CD4-positive, CD25-positive, alpha-beta regulatory T cell (primary cell): ENCODE data around the gene PSORS1C1. TPM values are rescaled to one million over a fixed set of nuclear protein-coding genes. Genes with fewer than 3 reads are reported as not detected.

Source experiments
- ATAC-seq, 2 donors: fragments of 150-1000 bp; cut with Tn5 transposase; one replicate each; pipeline ENCODE4 v1.10.0; 2021; ENCODE audit warnings: low read depth in 2 of 2, moderate number of reproducible peaks in 2 of 2, moderate library complexity in 1 of 2
- DNase-seq, 3 donors: peaks; one replicate each; pipeline versions ENCODE4 v3.0.0 to v3.0.0-alpha.2; 2012 to 2022; ENCODE audit warnings: mixed read lengths in 1 of 3
- H3K27ac ChIP-seq: one replicate; pipeline ENCODE4 v1.7.0; 2013; ENCODE audit warnings: mild to moderate bottlenecking, low read length; ENCODE audit not compliant: insufficient read depth, poor library complexity, severe bottlenecking
- H3K27me3 ChIP-seq: one replicate; pipeline ENCODE4 v1.7.0; 2013; ENCODE audit warnings: low read length; ENCODE audit not compliant: control insufficient read depth, insufficient read depth
- H3K36me3 ChIP-seq: one replicate; pipeline ENCODE4 v1.7.0; 2013; ENCODE audit warnings: mild to moderate bottlenecking, low read length, moderate library complexity; ENCODE audit not compliant: control insufficient read depth, insufficient read depth
- H3K4me1 ChIP-seq: 2 replicates; pipeline ENCODE4 v1.7.0; 2013; ENCODE audit warnings: mild to moderate bottlenecking, low read length; ENCODE audit not compliant: insufficient read depth, control insufficient read depth, poor library complexity, severe bottlenecking
- H3K4me3 ChIP-seq: one replicate; pipeline ENCODE4 v1.7.0; 2013; ENCODE audit warnings: low read depth, mild to moderate bottlenecking, low read length, moderate library complexity
- H3K9me3 ChIP-seq, 2 experiments: 1 replicate in 1 of 2; 2 replicates in 1 of 2; pipeline ENCODE4 v1.7.0; 2013; ENCODE audit warnings: low read length in 2 of 2, mild to moderate bottlenecking in 1 of 2, moderate library complexity in 1 of 2; ENCODE audit not compliant: control insufficient read depth in 2 of 2
- H3K27ac Mint-ChIP-seq, 3 donors: one replicate each; pipeline ENCODE4 v1.8.0; 2020 to 2022; ENCODE audit warnings: mild to moderate bottlenecking in 3 of 3, mixed read lengths in 3 of 3, moderate library complexity in 2 of 3
- H3K27me3 Mint-ChIP-seq: one replicate; pipeline ENCODE4 v1.8.0; 2022; ENCODE audit warnings: mild to moderate bottlenecking, mixed read lengths
- H3K36me3 Mint-ChIP-seq: one replicate; pipeline ENCODE4 v1.8.0; 2020; ENCODE audit warnings: mixed read lengths
- H3K4me1 Mint-ChIP-seq, 4 donors: one replicate each; pipeline ENCODE4 v1.8.0; 2020 to 2022; ENCODE audit warnings: mixed read lengths in 4 of 4, mild to moderate bottlenecking in 1 of 4
- H3K4me3 Mint-ChIP-seq, 4 donors: one replicate each; pipeline ENCODE4 v1.8.0; 2020 to 2022; ENCODE audit warnings: mild to moderate bottlenecking in 4 of 4, mixed read lengths in 4 of 4, moderate library complexity in 3 of 4
- H3K9me3 Mint-ChIP-seq, 7 donors: one replicate each; pipeline ENCODE4 v1.8.0; 2020 to 2022; ENCODE audit warnings: mixed read lengths in 7 of 7, mild to moderate bottlenecking in 3 of 7, moderate library complexity in 2 of 7
- polyA plus RNA-seq, 4 donors: library from polyadenylated mRNA; unstranded; fragments of 300-500 nt; fragmentation: Illumina TruSeq; gene quantifications; one replicate each; pipeline ENCODE4 v1.2.3, GENCODE V29; 2021
- total RNA-seq: library from RNA; stranded (reverse); gene quantifications from one replicate; pipeline ENCODE4 v1.2.3, GENCODE V29; 2022

PSORS1C1 gene
- total and polyA plus RNA-seq, 5 donors from 2014 or later, result not detected

DNA sequence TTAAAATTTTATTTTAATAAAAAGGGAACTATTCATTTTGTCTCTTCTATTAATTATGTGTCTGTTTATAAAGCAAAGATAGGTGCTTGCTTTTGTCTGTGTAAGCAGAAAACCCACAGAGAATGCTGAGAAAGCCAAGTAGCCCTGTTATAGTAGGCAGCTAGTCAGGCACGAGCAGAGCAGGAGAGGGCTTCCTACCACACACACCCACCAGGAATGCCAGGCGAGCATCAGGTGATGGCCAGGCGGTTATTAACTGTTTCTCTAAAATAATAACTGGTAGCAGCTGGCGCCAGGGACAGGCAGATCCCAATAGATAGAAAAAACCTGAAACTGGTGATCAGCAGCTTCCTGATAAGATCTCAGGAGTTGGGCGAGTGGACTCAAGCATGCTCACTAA, 17.9 kb upstream of the PSORS1C1 start:
- H3K4me1 Mint-ChIP-seq, result peaks cover 26 to 57% (median 33%) of the 10 kb centered on the region in 4 donors
- peaks cover 15% of the 10 kb centered on the region for H3K27me3 Mint-ChIP-seq
- Histone ChIP-seq H3K4me3 (no peak overlapping the region), H3K27me3 (no peaks in the 10 kb centered on the region), H3K36me3 (no peaks in the 10 kb centered on the region), H3K27ac (no peak overlapping the region), H3K4me1 (peaks cover 40% of the 10 kb centered on the region), H3K9me3 (no peaks in the 10 kb centered on the region)
- H3K4me3 Mint-ChIP-seq, result peak overlapping the region in 1 of 4 donors; percentile 13
- H3K9me3 Mint-ChIP-seq, result peaks cover 0 to 3% (median 0%) of the 10 kb centered on the region in 7 donors
- no peak for DNase-seq
- no peak for ATAC-seq
- no peaks in the 10 kb centered on the region for H3K36me3 Mint-ChIP-seq
- no peak overlapping the region for H3K27ac Mint-ChIP-seq

DNA sequence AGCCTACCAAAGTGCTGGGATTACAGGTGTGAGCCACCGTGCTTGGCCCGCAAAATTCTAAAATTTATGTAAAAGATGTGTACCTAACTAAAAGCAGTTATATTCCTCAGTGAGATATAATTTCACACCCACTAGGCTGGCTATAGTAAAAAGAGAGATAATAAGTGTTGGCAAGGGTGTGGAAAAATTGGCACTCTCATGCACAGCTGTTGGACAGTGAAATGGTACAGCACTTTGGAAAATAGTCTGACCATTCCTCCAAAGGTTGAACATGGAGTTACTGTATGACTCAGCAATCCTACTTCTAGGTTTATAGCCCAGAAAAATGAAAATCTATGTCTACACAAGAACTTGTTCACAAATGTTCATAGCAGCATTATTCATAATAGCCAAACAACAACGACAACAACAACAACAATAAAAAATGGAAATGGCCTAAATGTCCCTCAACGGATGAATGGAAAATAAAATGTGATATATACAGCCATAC, 16.1 kb upstream of the PSORS1C1 start:
- H3K36me3 ChIP-seq, result no peaks in the 10 kb centered on the region
- H3K9me3 ChIP-seq, result no peaks in the 10 kb centered on the region
- Mint-ChIP-seq H3K4me3 (peak overlapping the region in 1 of 4 donors; percentile 16), H3K4me1 (peaks cover 22 to 52% (median 35%) of the 10 kb centered on the region in 4 donors), H3K36me3 (peaks cover 4% of the 10 kb centered on the region), H3K9me3 (peaks cover 0 to 3% (median 0%) of the 10 kb centered on the region in 7 donors), H3K27ac (no peak overlapping the region), H3K27me3 (peaks cover 20% of the 10 kb centered on the region)
- no peak overlapping the region for H3K27ac ChIP-seq
- ATAC-seq (no peak), DNase-seq (no peak)
- peaks cover 36% of the 10 kb centered on the region for H3K4me1 ChIP-seq
- no peak overlapping the region for H3K4me3 ChIP-seq
- H3K27me3 ChIP-seq, result no peaks in the 10 kb centered on the region

DNA sequence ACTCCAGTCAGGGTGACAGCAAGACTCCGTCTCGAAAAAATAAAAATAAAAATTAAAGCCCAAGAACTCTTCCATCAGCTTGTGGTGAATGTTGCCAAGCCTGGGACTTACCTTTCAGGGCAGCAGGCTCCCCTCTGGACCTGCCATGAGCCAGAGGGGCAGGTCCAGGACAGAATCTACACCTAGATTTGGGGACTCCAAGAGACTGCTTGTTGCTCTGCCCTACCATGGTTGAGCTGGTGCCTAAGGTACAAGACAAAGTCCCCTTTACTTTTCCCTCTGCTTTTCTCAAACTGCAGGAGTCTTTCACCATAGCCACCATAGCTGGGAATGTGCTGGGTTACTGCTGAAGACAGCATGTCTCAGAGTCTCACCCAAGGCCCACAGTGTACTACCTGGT, 11.5 kb upstream of the PSORS1C1 start:
- Mint-ChIP-seq H3K9me3 (peaks cover 0 to 3% (median 0%) of the 10 kb centered on the region in 7 donors), H3K36me3 (peaks cover 4% of the 10 kb centered on the region), H3K27ac (no peak overlapping the region), H3K4me1 (peaks cover 4 to 11% (median 8%) of the 10 kb centered on the region in 4 donors), H3K27me3 (peaks cover 24% of the 10 kb centered on the region), H3K4me3 (no peak overlapping the region)
- no peaks in the 10 kb centered on the region for H3K36me3 ChIP-seq
- no peaks in the 10 kb centered on the region for H3K27me3 ChIP-seq
- no peak overlapping the region for H3K4me3 ChIP-seq
- H3K27ac ChIP-seq, result no peak overlapping the region
- DNase-seq (no peak), ATAC-seq (no peak)
- no peaks in the 10 kb centered on the region for H3K4me1 ChIP-seq
- no peaks in the 10 kb centered on the region for H3K9me3 ChIP-seq

DNA sequence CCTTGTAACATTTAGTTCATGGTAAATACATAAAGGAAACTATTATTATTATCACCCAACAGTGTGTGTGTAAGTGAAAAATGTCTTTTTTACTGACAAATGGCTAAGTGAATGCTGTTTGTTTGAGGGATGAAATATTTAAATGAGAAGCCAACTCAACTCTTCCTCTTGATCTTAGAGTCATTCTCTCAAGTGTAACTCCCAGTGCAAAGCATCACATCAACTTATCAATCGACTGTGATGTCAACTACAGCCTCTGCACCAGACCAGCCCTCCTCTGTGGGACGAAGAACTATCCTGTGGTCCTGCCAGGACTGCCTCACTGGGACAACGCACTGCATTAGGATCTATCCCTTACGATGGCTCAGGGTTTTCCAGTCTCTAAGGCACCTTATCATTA, 7.5 kb upstream of the PSORS1C1 start:
- H3K27me3 ChIP-seq, result no peaks in the 10 kb centered on the region
- H3K27ac ChIP-seq, result no peak overlapping the region
- peaks cover 4% of the 10 kb centered on the region for H3K36me3 Mint-ChIP-seq
- peaks cover 14% of the 10 kb centered on the region for H3K27me3 Mint-ChIP-seq
- H3K4me1 ChIP-seq, result no peaks in the 10 kb centered on the region
- H3K9me3 ChIP-seq, result no peaks in the 10 kb centered on the region
- DNase-seq, result no peak
- H3K4me3 Mint-ChIP-seq, result no peak overlapping the region
- H3K27ac Mint-ChIP-seq, result peak overlapping the region in 2 of 3 donors; percentile 78 to 83
- H3K36me3 ChIP-seq, result no peaks in the 10 kb centered on the region
- peaks cover 0 to 2% (median 0%) of the 10 kb centered on the region in 7 donors for H3K9me3 Mint-ChIP-seq
- no peak overlapping the region for H3K4me3 ChIP-seq
- peaks cover 0 to 5% (median 4%) of the 10 kb centered on the region in 4 donors for H3K4me1 Mint-ChIP-seq
- ATAC-seq, result no peak

DNA sequence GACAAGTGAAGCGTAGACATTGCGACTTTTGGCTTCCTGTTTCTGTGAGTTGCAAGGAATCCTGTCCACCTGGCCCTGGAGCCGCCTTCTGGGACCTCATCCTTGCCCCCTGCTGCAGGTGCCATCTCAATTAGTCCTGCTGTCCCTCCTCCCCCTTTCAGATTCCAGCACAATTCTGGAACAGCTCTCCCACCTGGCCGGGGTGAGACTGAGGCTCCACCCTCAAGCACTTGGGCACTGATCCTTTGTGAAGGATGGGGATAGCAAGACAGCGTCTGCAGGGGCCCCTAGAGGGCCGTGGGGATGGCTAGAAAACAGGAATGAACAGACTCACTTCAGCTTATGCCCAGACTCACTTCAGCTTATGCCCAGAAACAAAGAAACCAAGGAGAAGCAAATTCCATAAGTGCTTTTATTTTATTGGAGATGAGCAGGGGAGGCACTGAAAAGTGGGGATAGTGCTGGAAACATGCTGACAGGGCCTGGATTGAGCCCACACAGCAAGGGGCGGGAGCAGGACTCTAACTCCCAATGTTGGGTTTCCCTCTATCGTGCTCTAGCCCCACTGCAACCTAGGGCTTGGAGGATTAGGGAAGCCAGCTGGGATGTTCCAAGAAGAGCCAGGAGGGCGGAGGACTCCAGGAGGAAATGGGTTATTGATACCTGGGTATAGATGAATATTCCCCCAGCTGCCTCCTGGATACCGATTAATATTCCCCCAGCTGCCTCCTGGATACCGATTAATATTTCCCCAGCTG, 3.6 kb upstream of the PSORS1C1 start:
- H3K4me3 ChIP-seq, result no peak overlapping the region
- no peak overlapping the region for H3K27ac ChIP-seq
- H3K27me3 ChIP-seq, result no peaks in the 10 kb centered on the region
- no peaks in the 10 kb centered on the region for H3K9me3 ChIP-seq
- H3K4me1 ChIP-seq, result no peaks in the 10 kb centered on the region
- Mint-ChIP-seq H3K4me3 (no peak overlapping the region), H3K36me3 (no peaks in the 10 kb centered on the region), H3K27ac (peak overlapping the region in 1 of 3 donors; percentile 60), H3K4me1 (peaks cover 0 to 8% (median 1%) of the 10 kb centered on the region in 4 donors), H3K9me3 (peaks cover 0 to 2% (median 0%) of the 10 kb centered on the region in 7 donors), H3K27me3 (peaks cover 14% of the 10 kb centered on the region)
- DNase-seq, result no peak
- no peaks in the 10 kb centered on the region for H3K36me3 ChIP-seq
- no peak for ATAC-seq

DNA sequence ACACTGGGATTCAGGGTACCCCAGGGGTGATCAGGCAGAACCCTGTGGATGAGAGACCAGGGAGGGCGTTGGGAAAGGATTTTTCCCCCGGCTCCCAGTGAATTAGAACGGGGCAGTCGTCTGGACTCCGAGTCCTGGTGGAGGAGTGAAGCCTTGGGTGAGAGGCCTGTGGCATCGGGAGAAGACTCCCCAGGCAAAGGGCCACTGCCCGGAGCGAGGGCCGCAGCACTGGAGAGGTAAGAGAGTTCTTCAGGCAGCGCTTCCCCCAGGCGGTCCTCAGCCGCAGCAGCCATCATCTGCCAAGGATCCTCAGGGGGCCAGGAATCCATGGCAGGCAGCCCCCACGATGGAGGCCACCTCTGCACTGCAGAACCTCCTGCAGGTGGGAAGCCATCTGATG, 2.9 kb upstream of the PSORS1C1 start:
- Mint-ChIP-seq H3K27ac (no peak overlapping the region), H3K36me3 (no peaks in the 10 kb centered on the region), H3K4me3 (no peak overlapping the region), H3K27me3 (peaks cover 12% of the 10 kb centered on the region), H3K9me3 (no peaks in the 10 kb centered on the region), H3K4me1 (peaks cover 0 to 8% (median 1%) of the 10 kb centered on the region in 4 donors)
- H3K9me3 ChIP-seq, result no peaks in the 10 kb centered on the region
- H3K36me3 ChIP-seq, result no peaks in the 10 kb centered on the region
- no peaks in the 10 kb centered on the region for H3K4me1 ChIP-seq
- no peaks in the 10 kb centered on the region for H3K27me3 ChIP-seq
- ATAC-seq (no peak), DNase-seq (no peak)
- H3K4me3 ChIP-seq, result no peak overlapping the region
- no peak overlapping the region for H3K27ac ChIP-seq

DNA sequence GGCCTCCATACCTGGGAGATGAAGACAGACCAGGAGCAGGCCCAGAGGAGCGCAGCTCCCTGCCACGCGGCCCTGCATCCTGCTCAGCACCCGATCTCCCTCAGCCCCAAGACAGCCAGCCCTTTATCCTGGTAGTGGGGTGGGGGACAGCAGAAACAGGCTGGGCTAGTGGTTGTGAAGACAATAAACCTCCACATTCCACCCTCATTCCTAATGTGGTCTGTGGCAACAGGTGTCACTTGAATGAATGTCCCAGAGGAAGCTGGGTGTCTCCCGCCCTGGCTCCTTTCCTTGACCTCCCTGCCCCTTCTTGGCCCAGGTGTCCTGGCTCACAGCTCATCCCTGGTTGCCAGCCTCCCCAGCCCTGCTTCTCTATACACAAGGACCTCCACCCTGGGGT, 2.1 kb upstream of the PSORS1C1 start, which contains the start of gene C6orf15:
Gene C6orf15, minus strand, starts transcription at position 98 of the 400 bp plus-strand sequence. Its CDS starts 20 bp downstream, at position 78.
- Mint-ChIP-seq H3K27me3 (peaks cover 12% of the 10 kb centered on the region), H3K27ac (peak within 1 kb of the TSS in 2 of 3 donors; percentile 8 to 71), H3K9me3 (no peaks in the 10 kb centered on the region), H3K4me1 (peaks cover 0 to 8% (median 1%) of the 10 kb centered on the region in 4 donors), H3K4me3 (no peak within 1 kb of the TSS), H3K36me3 (no peaks in the 10 kb centered on the region)
- Histone ChIP-seq H3K4me3 (no peak within 1 kb of the TSS), H3K27ac (no peak within 1 kb of the TSS), H3K27me3 (no peaks in the 10 kb centered on the region), H3K4me1 (no peaks in the 10 kb centered on the region), H3K9me3 (no peaks in the 10 kb centered on the region), H3K36me3 (no peaks in the 10 kb centered on the region)
- ATAC-seq (no peak), DNase-seq (no peak)
